ENCODE data around the gene MROH2A.

DNA sequence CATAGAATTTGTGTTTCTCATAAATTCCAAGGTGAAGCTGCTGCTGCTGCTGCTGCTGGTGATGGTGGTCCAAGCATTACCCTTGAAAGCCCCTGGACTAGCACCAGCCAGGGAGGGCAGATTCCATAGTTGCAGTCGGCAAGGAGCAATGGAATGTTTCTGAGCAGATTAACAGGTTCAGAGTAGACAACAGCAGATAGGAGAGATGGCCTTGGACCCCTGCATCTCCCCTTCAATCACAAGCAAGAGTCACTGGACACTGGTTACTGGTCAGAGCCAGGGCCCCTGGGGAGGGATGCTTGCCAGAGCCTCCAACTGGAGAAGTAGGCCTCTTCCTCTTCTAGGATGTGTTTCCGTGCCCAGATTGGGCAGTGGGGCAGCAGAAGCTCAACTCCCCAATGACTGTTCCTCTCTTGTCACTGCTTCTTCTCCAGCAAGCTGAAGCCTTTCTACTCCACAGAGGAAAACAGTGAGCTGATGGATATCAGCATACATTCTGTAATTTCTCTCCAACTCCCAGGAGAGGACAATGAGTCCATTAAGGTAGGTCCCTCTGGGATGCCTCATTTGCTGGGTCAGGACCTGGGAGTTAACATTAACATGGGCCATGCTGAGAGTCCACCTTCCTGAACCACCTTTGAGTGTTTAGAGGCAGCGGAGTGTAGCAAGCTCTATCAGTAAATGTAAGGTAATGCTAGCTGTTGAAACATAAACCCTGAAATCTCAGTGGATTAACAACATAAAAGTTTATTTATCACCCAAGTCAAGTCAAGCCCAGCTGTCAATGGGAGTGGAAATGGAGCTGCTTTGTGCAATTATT, 35.3 kb downstream of the MROH2A start:
- TF ChIP-seq, protein P1, sequence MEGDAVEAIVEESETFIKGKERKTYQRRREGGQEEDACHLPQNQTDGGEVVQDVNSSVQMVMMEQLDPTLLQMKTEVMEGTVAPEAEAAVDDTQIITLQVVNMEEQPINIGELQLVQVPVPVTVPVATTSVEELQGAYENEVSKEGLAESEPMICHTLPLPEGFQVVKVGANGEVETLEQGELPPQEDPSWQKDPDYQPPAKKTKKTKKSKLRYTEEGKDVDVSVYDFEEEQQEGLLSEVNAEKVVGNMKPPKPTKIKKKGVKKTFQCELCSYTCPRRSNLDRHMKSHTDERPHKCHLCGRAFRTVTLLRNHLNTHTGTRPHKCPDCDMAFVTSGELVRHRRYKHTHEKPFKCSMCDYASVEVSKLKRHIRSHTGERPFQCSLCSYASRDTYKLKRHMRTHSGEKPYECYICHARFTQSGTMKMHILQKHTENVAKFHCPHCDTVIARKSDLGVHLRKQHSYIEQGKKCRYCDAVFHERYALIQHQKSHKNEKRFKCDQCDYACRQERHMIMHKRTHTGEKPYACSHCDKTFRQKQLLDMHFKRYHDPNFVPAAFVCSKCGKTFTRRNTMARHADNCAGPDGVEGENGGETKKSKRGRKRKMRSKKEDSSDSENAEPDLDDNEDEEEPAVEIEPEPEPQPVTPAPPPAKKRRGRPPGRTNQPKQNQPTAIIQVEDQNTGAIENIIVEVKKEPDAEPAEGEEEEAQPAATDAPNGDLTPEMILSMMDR (IDR thresholded peaks at IDR 0.05; ENCODE audit: low read depth, low read length) = no peak
- no peak for TF ChIP-seq EZH2phosphoT487 (IDR thresholded peaks at IDR 0.05; ENCODE audit: low read depth)
